GM23338 (cell line): ENCODE measurements around the gene EHD4. TPM values are rescaled to one million over a fixed set of nuclear protein-coding genes. Genes with fewer than 3 reads are reported as not detected.

ENCODE experiments used
- ATAC-seq: fragments of 200-7000 bp; cut with Tn5 transposase; 3 replicates; pipeline ENCODE4 v1.9.1; 2020
- DNase-seq: peaks from one replicate; pipeline ENCODE4 v3.0.0-alpha.2; 2015; ENCODE audit warnings: low spot score
- H2AFZ ChIP-seq: fragments of 200-600 bp; sonication (generic); 2 replicates; pipeline ENCODE4 v1.8.0; 2016; ENCODE audit warnings: antibody characterized with exemption, mild to moderate bottlenecking, moderate library complexity
- H3F3A ChIP-seq: fragments of 200-600 bp; sonication (generic); replicated peaks from 2 replicates; pipeline ENCODE4 v1.8.0; 2017; ENCODE audit warnings: antibody characterized with exemption, mixed run types, low read depth
- H3K27ac ChIP-seq: fragments of 200-600 bp; sonication (generic); 2 replicates; pipeline ENCODE4 v1.6.1; 2016; ENCODE audit warnings: low read depth
- H3K27me3 ChIP-seq: fragments of 200-600 bp; sonication (generic); 2 replicates; pipeline ENCODE4 v1.8.0; 2016; ENCODE audit warnings: mild to moderate bottlenecking, mixed run types, moderate library complexity; ENCODE audit not compliant: insufficient read depth
- H3K36me3 ChIP-seq: fragments of 200-600 bp; sonication (generic); 2 replicates; pipeline ENCODE4 v1.8.0; 2016; ENCODE audit warnings: mild to moderate bottlenecking; ENCODE audit not compliant: insufficient read depth
- H3K4me1 ChIP-seq: fragments of 200-600 bp; sonication (generic); 2 replicates; pipeline ENCODE4 v1.8.0; 2016; ENCODE audit warnings: mild to moderate bottlenecking, moderate library complexity; ENCODE audit not compliant: insufficient read depth
- H3K4me2 ChIP-seq: fragments of 200-600 bp; sonication (generic); 2 replicates; pipeline ENCODE4 v1.7.1; 2017; ENCODE audit warnings: mixed run types
- H3K4me3 ChIP-seq: fragments of 200-600 bp; sonication (generic); 2 replicates; pipeline ENCODE4 v1.6.1; 2016; ENCODE audit warnings: mixed run types
- H3K79me2 ChIP-seq: fragments of 200-600 bp; sonication (generic); replicated peaks from 2 replicates; pipeline ENCODE4 v1.8.0; 2017; ENCODE audit warnings: mild to moderate bottlenecking; ENCODE audit not compliant: insufficient read depth
- H3K9me2 ChIP-seq: fragments of 200-600 bp; sonication (generic); 2 replicates; pipeline ENCODE4 v1.8.0; 2017; ENCODE audit not compliant: insufficient read depth
- H4K20me1 ChIP-seq: fragments of 200-600 bp; sonication (generic); replicated peaks from 2 replicates; pipeline ENCODE4 v1.8.0; 2017; ENCODE audit warnings: mild to moderate bottlenecking; ENCODE audit not compliant: insufficient read depth
- H3K27ac Mint-ChIP-seq: 2 replicates; pipeline ENCODE4 v1.8.0; 2020; ENCODE audit warnings: inconsistent platforms, mild to moderate bottlenecking, moderate library complexity, mixed read lengths
- H3K27me3 Mint-ChIP-seq: 3 replicates; pipeline ENCODE4 v1.8.0; 2022; ENCODE audit warnings: low read depth, mild to moderate bottlenecking, moderate library complexity, mixed read lengths, inconsistent platforms; ENCODE audit not compliant: insufficient read depth, poor library complexity
- H3K36me3 Mint-ChIP-seq: 3 replicates; pipeline ENCODE4 v1.8.0; 2021; ENCODE audit warnings: low read depth, mild to moderate bottlenecking, inconsistent platforms, moderate library complexity, mixed read lengths
- H3K4me1 Mint-ChIP-seq: 3 replicates; pipeline ENCODE4 v1.8.0; 2020; ENCODE audit warnings: mild to moderate bottlenecking, inconsistent platforms, mixed read lengths
- H3K4me3 Mint-ChIP-seq: 3 replicates; pipeline ENCODE4 v1.8.0; 2021; ENCODE audit warnings: moderate library complexity, mild to moderate bottlenecking, inconsistent platforms, mixed read lengths
- H3K9me3 Mint-ChIP-seq: 3 replicates; pipeline ENCODE4 v1.8.0; 2020; ENCODE audit warnings: moderate library complexity, mild to moderate bottlenecking, inconsistent platforms, mixed read lengths
- CREB1 ChIP-seq: fragments of 250-450 bp; sonication (Bioruptor Pico); IDR thresholded peaks from 2 replicates; pipeline ENCODE4 v1.5.0; 2020; ENCODE audit warnings: low read depth, mild to moderate bottlenecking, moderate library complexity
- CTCF ChIP-seq, 2 experiments: fragments of 200-600 bp in 1 of 2; sonication (generic) in 1 of 2; conservative IDR thresholded peaks; 2 replicates each; pipeline versions ENCODE4 v1.5.1 to v1.6.1; 2016 to 2017; ENCODE audit warnings: antibody characterized with exemption in 2 of 2, low read depth in 2 of 2, mild to moderate bottlenecking in 2 of 2, moderate library complexity in 1 of 2
- ETS1 ChIP-seq: IDR thresholded peaks from 2 replicates; pipeline ENCODE4 v1.6.1; 2016; ENCODE audit warnings: antibody characterized with exemption
- EZH2 ChIP-seq: fragments of 200-600 bp; sonication (generic); IDR thresholded peaks from one replicate; pipeline ENCODE4 v1.8.0; 2017; ENCODE audit warnings: antibody characterized with exemption, mild to moderate bottlenecking, low read depth; ENCODE audit not compliant: unreplicated experiment
- EZH2phosphoT487 ChIP-seq: fragments of 200-600 bp; sonication (generic); IDR thresholded peaks from one replicate; pipeline ENCODE4 v1.8.1; 2018; ENCODE audit warnings: antibody characterized with exemption; ENCODE audit not compliant: unreplicated experiment
- JUNB ChIP-seq: IDR thresholded peaks from one replicate; pipeline ENCODE4 v1.6.1; 2016; ENCODE audit warnings: antibody characterized with exemption; ENCODE audit not compliant: unreplicated experiment
- NANOG ChIP-seq: IDR thresholded peaks from 2 replicates; pipeline ENCODE4 v1.6.1; 2016; ENCODE audit warnings: antibody characterized with exemption, borderline replicate concordance
- POLR2AphosphoS5 ChIP-seq: IDR thresholded peaks from 2 replicates; pipeline ENCODE4 v1.6.1; 2016; ENCODE audit warnings: antibody characterized with exemption, low read depth
- REST ChIP-seq: IDR thresholded peaks from one replicate; pipeline ENCODE4 v1.6.1; 2018; ENCODE audit warnings: antibody characterized with exemption; ENCODE audit not compliant: unreplicated experiment
- STAT1 ChIP-seq: IDR thresholded peaks from one replicate; pipeline ENCODE4 v1.6.1; 2016; ENCODE audit warnings: antibody characterized with exemption; ENCODE audit not compliant: unreplicated experiment
- ZNF114 ChIP-seq: fragments of 250-450 bp; sonication (Bioruptor Pico); IDR thresholded peaks from 2 replicates; pipeline ENCODE4 v1.5.0; 2020; ENCODE audit warnings: mild to moderate bottlenecking, moderate library complexity
- ZNF331 ChIP-seq: fragments of 250-450 bp; sonication (Bioruptor Pico); IDR thresholded peaks from 2 replicates; pipeline ENCODE4 v1.5.0; 2020; ENCODE audit warnings: low read depth, mild to moderate bottlenecking, moderate library complexity
- ZNF462 ChIP-seq: fragments of 250-450 bp; sonication (Bioruptor Pico); IDR thresholded peaks from 2 replicates; pipeline ENCODE4 v1.5.0; 2020; ENCODE audit warnings: mild to moderate bottlenecking, moderate library complexity
- polyA plus RNA-seq: library from polyadenylated mRNA; unstranded; fragments of >200 nt; fragmentation: Nextera tagmentation; extraction: Ambion mirVana; gene quantifications from 2 replicates; pipeline ENCODE4 v1.2.1, GENCODE V29; 2016
- total RNA-seq: library from RNA; depleted of rRNA; stranded (reverse); fragments of >200 nt; shearing (Covaris generic); gene quantifications from 2 replicates; pipeline ENCODE4 v1.2.3, GENCODE V29; 2014

The EHD4 gene
- total and polyA plus RNA-seq, 2 experiments from 2014 or later = 13.0 to 31.0 TPM

GRCh38 chr15:41919201-41919820, 53.0 kb downstream of the EHD4 start:
- Histone ChIP-seq H4K20me1 (peaks cover 17% of the 10 kb centered on the region), H3F3A (no peaks in the 10 kb centered on the region), H3K4me3 (no peak overlapping the region), H3K79me2 (peaks cover 7% of the 10 kb centered on the region; the same call in 1 of the 2 replicates), H3K27me3 (no peaks in the 10 kb centered on the region), H3K4me2 (no peak overlapping the region), H3K36me3 (0 out of 2 replicates have a peak, but pooled peaks cover 6% of the 10 kb centered on the region), H3K4me1 (no peaks in the 10 kb centered on the region), H2AFZ (no peak overlapping the region), H3K9me2 (no peaks in the 10 kb centered on the region), H3K27ac (no peak overlapping the region)
- ATAC-seq (no peak), DNase-seq (no peak)
- Mint-ChIP-seq H3K4me3 (no peak overlapping the region), H3K27ac (0 out of 2 replicates have a peak overlapping the region, but pooled peaks have one; percentile 11), H3K4me1 (peaks cover 4% of the 10 kb centered on the region; the same call in 1 of the 3 replicates), H3K27me3 (no peaks in the 10 kb centered on the region), H3K9me3 (no peaks in the 10 kb centered on the region), H3K36me3 (peaks cover 18% of the 10 kb centered on the region)
- TF ChIP-seq ZNF462 (CRISPR knock-in tag) (no peak), CTCF (conservative IDR thresholded peaks at IDR 0.05; ENCODE audit: low read depth in 2 of 2) (no peak), STAT1 (no peak), JUNB (no peak), ETS1 (no peak), CREB1 (CRISPR knock-in tag) (no peak), NANOG (no peak), REST (no peak), ZNF114 (CRISPR knock-in tag) (no peak), EZH2 (no peak), EZH2phosphoT487 (no peak), ZNF331 (CRISPR knock-in tag) (no peak), POLR2AphosphoS5 (no peak)
